Fibroblast of lung (primary cell): ENCODE results near the gene RBMY1J.
"Not testable (repeated sequence)": the region's sequence is repeated elsewhere in the genome, so short reads cannot be mapped to it uniquely, and the experiment has no call there.

ENCODE experiments used
- CTCF ChIP-seq, 2 donors: IDR thresholded peaks in 1 of 2; conservative IDR thresholded peaks in 1 of 2; 1 replicate in 1 of 2; 2 replicates in 1 of 2; pipeline ENCODE4 v1.5.1; 2011 to 2012; ENCODE audit warnings: low read length in 2 of 2, control low read depth in 1 of 2, inconsistent platforms in 1 of 2, low read depth in 1 of 2, mild to moderate bottlenecking in 1 of 2
- EZH2 ChIP-seq: IDR thresholded peaks from 2 replicates; pipeline ENCODE4 v1.5.1; 2012; ENCODE audit warnings: low read length, control low read depth, mild to moderate bottlenecking; ENCODE audit errors: missing control alignments

GRCh38 chrY:22403110-22403509, at the start of gene RBMY1J:
- TF ChIP-seq CTCF (conservative IDR thresholded peaks at IDR 0.05 in 1 of 2, IDR thresholded peaks at IDR 0.05 in 1 of 2; ENCODE audit: low read depth in 1 of 2, low read length in 2 of 2); EZH2: not testable (repeated sequence)
